CD8-positive, alpha-beta memory T cell (primary cell): Measurements from ENCODE around the gene ARMC2. TPM values are rescaled to one million over a fixed set of nuclear protein-coding genes. Genes with fewer than 3 reads are reported as not detected.

Experiments
- CTCF ChIA-PET: fragments of 350-600 bp; sonication (Branson Sonifier 250); formaldehyde crosslinking; loops from one replicate; lab custom pipeline; 2021; ENCODE audit warnings: antibody characterized with exemption; lab: Charles Lee
- POLR2A ChIA-PET: fragments of 350-600 bp; sonication (Branson Sonifier 250); formaldehyde crosslinking; loops from one replicate; lab custom pipeline; 2021; ENCODE audit warnings: antibody characterized with exemption; lab: Charles Lee
- DNase-seq, 5 donors: peaks; one replicate each; pipeline versions ENCODE4 v3.0.0 to v3.0.0-alpha.2; 2020 to 2022; ENCODE audit warnings: mixed read lengths in 1 of 5
- H3K27ac ChIP-seq: one replicate; pipeline ENCODE4 v1.7.0; 2013; ENCODE audit warnings: low read depth, mild to moderate bottlenecking, low read length, moderate library complexity
- H3K27me3 ChIP-seq: 2 replicates; pipeline ENCODE4 v1.7.0; 2013; ENCODE audit warnings: low read length, mild to moderate bottlenecking; ENCODE audit not compliant: insufficient read depth, poor library complexity, severe bottlenecking
- H3K36me3 ChIP-seq: 2 replicates; pipeline ENCODE4 v1.7.0; 2013; ENCODE audit warnings: mild to moderate bottlenecking, low read length, moderate library complexity; ENCODE audit not compliant: insufficient read depth
- H3K4me1 ChIP-seq: 2 replicates; pipeline ENCODE4 v1.7.0; 2013; ENCODE audit warnings: mild to moderate bottlenecking, low read length, moderate library complexity; ENCODE audit not compliant: insufficient read depth
- H3K4me3 ChIP-seq: 2 replicates; pipeline ENCODE4 v1.7.0; 2013; ENCODE audit warnings: mild to moderate bottlenecking, low read length
- H3K9me3 ChIP-seq: 2 replicates; pipeline ENCODE4 v1.7.0; 2013; ENCODE audit warnings: mild to moderate bottlenecking, low read length
- H3K27ac Mint-ChIP-seq, 8 donors: one replicate each; pipeline ENCODE4 v1.8.0; 2020 to 2021; ENCODE audit warnings: mixed read lengths in 8 of 8, mild to moderate bottlenecking in 6 of 8, inconsistent platforms in 3 of 8, moderate library complexity in 3 of 8
- H3K27me3 Mint-ChIP-seq, 2 donors: one replicate each; pipeline ENCODE4 v1.8.0; 2020 to 2021; ENCODE audit warnings: mixed read lengths in 2 of 2, mild to moderate bottlenecking in 1 of 2, moderate library complexity in 1 of 2
- H3K36me3 Mint-ChIP-seq, 3 donors: one replicate each; pipeline ENCODE4 v1.8.0; 2020 to 2021; ENCODE audit warnings: mixed read lengths in 3 of 3, inconsistent platforms in 1 of 3, mild to moderate bottlenecking in 1 of 3
- H3K4me1 Mint-ChIP-seq, 3 donors: one replicate each; pipeline ENCODE4 v1.8.0; 2020 to 2021; ENCODE audit warnings: mixed read lengths in 3 of 3, inconsistent platforms in 1 of 3, mild to moderate bottlenecking in 1 of 3
- H3K4me3 Mint-ChIP-seq, 7 donors: one replicate each; pipeline ENCODE4 v1.8.0; 2020 to 2021; ENCODE audit warnings: mixed read lengths in 7 of 7, mild to moderate bottlenecking in 6 of 7, moderate library complexity in 4 of 7, inconsistent platforms in 2 of 7
- H3K9me3 Mint-ChIP-seq, 5 donors: one replicate each; pipeline ENCODE4 v1.8.0; 2020 to 2022; ENCODE audit warnings: mixed read lengths in 5 of 5, mild to moderate bottlenecking in 3 of 5, moderate library complexity in 2 of 5, inconsistent platforms in 1 of 5
- polyA plus RNA-seq: library from polyadenylated mRNA; unstranded; fragments of 300-500 nt; fragmentation: Illumina TruSeq; gene quantifications from one replicate; pipeline ENCODE4 v1.2.3, GENCODE V29; 2021
- total RNA-seq, 2 experiments: library from RNA; stranded (reverse); gene quantifications; one replicate each; pipeline ENCODE4 v1.2.3, GENCODE V29; 2021

The ARMC2 gene
- total and polyA plus RNA-seq, 3 experiments from 2014 or later: 6.1 to 6.7 (median 6.2) TPM

GRCh38 chr6:108872575-108872974, 24.4 kb downstream of the ARMC2 start:
- no peak overlapping the region for H3K4me3 ChIP-seq
- H3K4me1 Mint-ChIP-seq: peaks cover 58 to 71% (median 60%) of the 10 kb centered on the region in 3 donors
- H3K27me3 ChIP-seq: no peaks in the 10 kb centered on the region
- peaks cover 4% of the 10 kb centered on the region for H3K36me3 ChIP-seq
- peak overlapping the region in 6 of 7 donors; percentile 33 to 89 (median 46) for H3K4me3 Mint-ChIP-seq
- peaks cover 46% of the 10 kb centered on the region for H3K4me1 ChIP-seq
- DNase-seq: no peak
- ChIA-PET CTCF (interaction anchor here (0.9 to 1.4 kb wide), 5 partner anchors 20 to 331 kb away, joined by 3 to 5 read pairs (median 4); partner anchors contain the start of gene ARMC2), POLR2A (no interaction called here)
- peaks cover 6 to 18% (median 17%) of the 10 kb centered on the region in 3 donors for H3K36me3 Mint-ChIP-seq
- no peak overlapping the region for H3K27ac ChIP-seq
- peak overlapping the region; percentile 90 to 97 (median 94) for H3K27ac Mint-ChIP-seq
- H3K27me3 Mint-ChIP-seq: peaks cover 0 to 3% of the 10 kb centered on the region in 2 donors
- no peaks in the 10 kb centered on the region for H3K9me3 ChIP-seq
- H3K9me3 Mint-ChIP-seq: no peaks in the 10 kb centered on the region

GRCh38 chr6:108873251-108873650, 25.0 kb downstream of the ARMC2 start:
- Histone ChIP-seq H3K4me1 (peaks cover 46% of the 10 kb centered on the region), H3K27ac (no peak overlapping the region), H3K4me3 (no peak overlapping the region), H3K27me3 (no peaks in the 10 kb centered on the region), H3K36me3 (peaks cover 4% of the 10 kb centered on the region), H3K9me3 (no peaks in the 10 kb centered on the region)
- Mint-ChIP-seq H3K4me1 (peaks cover 58 to 74% (median 60%) of the 10 kb centered on the region in 3 donors), H3K27ac (peak overlapping the region; percentile 90 to 97 (median 94)), H3K4me3 (peak overlapping the region in 3 of 7 donors; percentile 21 to 90 (median 72)), H3K9me3 (no peaks in the 10 kb centered on the region), H3K27me3 (peaks cover 0 to 3% of the 10 kb centered on the region in 2 donors), H3K36me3 (peaks cover 13 to 24% (median 19%) of the 10 kb centered on the region in 3 donors)
- DNase-seq: no peak
- CTCF ChIA-PET: interaction anchor here (0.9 to 2.9 kb wide), 4 partner anchors 20 to 44 kb away, joined by 3 to 13 read pairs (median 4); partner anchors contain the start of gene ARMC2
- POLR2A ChIA-PET: interaction anchor here (1.0 to 1.5 kb wide), 2 partner anchors 20 to 221 kb away, joined by 3 to 4 read pairs; partner anchors contain the start of gene SESN1

- H3K27ac Mint-ChIP-seq: peak overlapping the region; percentile 90 to 97 (median 93)
- H3K4me1 ChIP-seq: peaks cover 46% of the 10 kb centered on the region
- no peaks in the 10 kb centered on the region for H3K27me3 ChIP-seq
- no peaks in the 10 kb centered on the region for H3K9me3 Mint-ChIP-seq
- ChIA-PET CTCF (interaction anchor here (1.0 to 2.9 kb wide), 3 partner anchors 19 to 332 kb away, joined by 3 to 13 read pairs (median 3); no protein-coding TSS in a partner anchor), POLR2A (interaction anchor here (1.0 to 1.8 kb wide), 5 partner anchors 19 to 220 kb away, joined by 3 to 5 read pairs (median 4); partner anchors contain the start of genes ARMC2 and SESN1)
- H3K36me3 ChIP-seq: peaks cover 8% of the 10 kb centered on the region
- no peaks in the 10 kb centered on the region for H3K9me3 ChIP-seq
- peaks cover 56 to 75% (median 60%) of the 10 kb centered on the region in 3 donors for H3K4me1 Mint-ChIP-seq
- peak overlapping the region; percentile 54 to 90 (median 72) for H3K4me3 Mint-ChIP-seq
- no peak for DNase-seq
- peaks cover 0 to 2% of the 10 kb centered on the region in 2 donors for H3K27me3 Mint-ChIP-seq
- peaks cover 20 to 25% (median 22%) of the 10 kb centered on the region in 3 donors for H3K36me3 Mint-ChIP-seq
- peak overlapping the region; percentile 29 for H3K4me3 ChIP-seq
- H3K27ac ChIP-seq: peak overlapping the region; percentile 52
These were observed 25.7 kb downstream of the ARMC2 start for GRCh38 chr6:108873971-108874370.

- CTCF ChIA-PET: interaction anchor here (0.8 to 2.9 kb wide), 6 partner anchors 16 to 333 kb away, joined by 3 to 13 read pairs (median 3); partner anchors contain the start of gene ARMC2
- Mint-ChIP-seq H3K9me3 (no peaks in the 10 kb centered on the region), H3K4me1 (peaks cover 56 to 75% (median 60%) of the 10 kb centered on the region in 3 donors)
These were observed 26.4 kb downstream of the ARMC2 start for GRCh38 chr6:108874470-108875160.

GRCh38 chr6:108875161-108875555, 26.9 kb downstream of the ARMC2 start:
- Mint-ChIP-seq H3K9me3 (no peaks in the 10 kb centered on the region), H3K27ac (peak overlapping the region; percentile 90 to 97 (median 93)), H3K36me3 (peaks cover 22 to 32% (median 24%) of the 10 kb centered on the region in 3 donors), H3K27me3 (peaks cover 0 to 1% of the 10 kb centered on the region in 2 donors), H3K4me3 (peak overlapping the region; percentile 54 to 90 (median 72)), H3K4me1 (peaks cover 54 to 74% (median 56%) of the 10 kb centered on the region in 3 donors)
- H3K27me3 ChIP-seq: no peaks in the 10 kb centered on the region
- peaks cover 5% of the 10 kb centered on the region for H3K36me3 ChIP-seq
- no peak for DNase-seq
- CTCF ChIA-PET: interaction anchor here (0.8 to 2.9 kb wide), 5 partner anchors 15 to 334 kb away, joined by 3 to 13 read pairs (median 3); partner anchors contain the start of gene ARMC2
- no peak overlapping the region for H3K4me3 ChIP-seq
- peaks cover 46% of the 10 kb centered on the region for H3K4me1 ChIP-seq
- no peak overlapping the region for H3K27ac ChIP-seq
- H3K9me3 ChIP-seq: no peaks in the 10 kb centered on the region
- POLR2A ChIA-PET: interaction anchor here (0.5 to 1.8 kb wide), 4 partner anchors 9 to 134 kb away, joined by 3 to 4 read pairs (median 4); partner anchors contain the start of gene ARMC2

More at GRCh38 chr6:108874470-108875160, 26.4 kb downstream of the ARMC2 start:
- H3K4me1 ChIP-seq: peaks cover 46% of the 10 kb centered on the region
- H3K9me3 ChIP-seq: no peaks in the 10 kb centered on the region
- Mint-ChIP-seq H3K4me3 (peak overlapping the region; percentile 54 to 90 (median 72)), H3K36me3 (peaks cover 23 to 26% (median 25%) of the 10 kb centered on the region in 3 donors), H3K27me3 (peaks cover 0 to 2% of the 10 kb centered on the region in 2 donors), H3K27ac (peak overlapping the region; percentile 90 to 97 (median 93))
- H3K4me3 ChIP-seq: peak overlapping the region; percentile 29
- H3K36me3 ChIP-seq: peaks cover 9% of the 10 kb centered on the region
- POLR2A ChIA-PET: interaction anchor here (1.0 to 1.8 kb wide), 5 partner anchors 19 to 220 kb away, joined by 3 to 5 read pairs (median 4); partner anchors contain the start of genes ARMC2 and SESN1
- DNase-seq: peak in 4 of 5 donors; percentile 9 to 68 (median 26)
- no peaks in the 10 kb centered on the region for H3K27me3 ChIP-seq
- peak overlapping the region; percentile 52 for H3K27ac ChIP-seq

GRCh38 chr6:108877046-108877751, 29.0 kb downstream of the ARMC2 start:
- peak overlapping the region in 1 of 8 donors; percentile 25 for H3K27ac Mint-ChIP-seq
- H3K36me3 ChIP-seq: peaks cover 5% of the 10 kb centered on the region
- no peak overlapping the region for H3K4me3 Mint-ChIP-seq
- H3K9me3 Mint-ChIP-seq: no peaks in the 10 kb centered on the region
- CTCF ChIA-PET: no interaction called here
- H3K36me3 Mint-ChIP-seq: peaks cover 17 to 43% (median 26%) of the 10 kb centered on the region in 3 donors
- no peak overlapping the region for H3K27ac ChIP-seq
- no peaks in the 10 kb centered on the region for H3K27me3 ChIP-seq
- no peaks in the 10 kb centered on the region for H3K9me3 ChIP-seq
- H3K4me1 Mint-ChIP-seq: peaks cover 39 to 64% (median 44%) of the 10 kb centered on the region in 3 donors
- no peaks in the 10 kb centered on the region for H3K27me3 Mint-ChIP-seq
- H3K4me1 ChIP-seq: peaks cover 34% of the 10 kb centered on the region
- POLR2A ChIA-PET: no interaction called here
- no peak for DNase-seq
- no peak overlapping the region for H3K4me3 ChIP-seq

- Mint-ChIP-seq H3K4me1 (peaks cover 24 to 55% (median 36%) of the 10 kb centered on the region in 3 donors), H3K27me3 (no peaks in the 10 kb centered on the region), H3K4me3 (no peak overlapping the region), H3K27ac (no peak overlapping the region), H3K9me3 (peaks cover 0 to 9% (median 3%) of the 10 kb centered on the region in 5 donors), H3K36me3 (peaks cover 15 to 54% (median 36%) of the 10 kb centered on the region in 3 donors)
- Histone ChIP-seq H3K27ac (no peak overlapping the region), H3K36me3 (peaks cover 5% of the 10 kb centered on the region), H3K4me3 (no peak overlapping the region), H3K27me3 (no peaks in the 10 kb centered on the region), H3K4me1 (peaks cover 19% of the 10 kb centered on the region), H3K9me3 (peaks cover 4% of the 10 kb centered on the region)
- ChIA-PET POLR2A (no interaction called here), CTCF (no interaction called here)
- no peak for DNase-seq
These were observed 30.7 kb downstream of the ARMC2 start for GRCh38 chr6:108878942-108879341.
